IPS DF 6.9 (cell line): Measurements from ENCODE around the gene ERO1B.

Experiments used
- DNase-seq: peaks from one replicate; pipeline ENCODE4 v3.0.0-alpha.2; 2013; ENCODE audit warnings: low read depth, low spot score
- H3K27ac ChIP-seq: one replicate; pipeline ENCODE4 v1.5.1; 2013; ENCODE audit warnings: low read length, control low read depth
- H3K27me3 ChIP-seq: 2 replicates; pipeline ENCODE4 v1.6.1; 2013; ENCODE audit warnings: mild to moderate bottlenecking, low read length; ENCODE audit not compliant: control insufficient read depth, insufficient read depth
- H3K36me3 ChIP-seq: 2 replicates; pipeline ENCODE4 v1.6.1; 2013; ENCODE audit warnings: low read length; ENCODE audit not compliant: control insufficient read depth, insufficient read depth
- H3K4me1 ChIP-seq: 2 replicates; pipeline ENCODE4 v1.6.1; 2013; ENCODE audit warnings: low read length; ENCODE audit not compliant: control insufficient read depth, insufficient read depth
- H3K4me3 ChIP-seq: 2 replicates; pipeline ENCODE4 v1.5.1; 2013; ENCODE audit warnings: mild to moderate bottlenecking, low read length
- H3K9me3 ChIP-seq: 2 replicates; pipeline ENCODE4 v1.6.1; 2013; ENCODE audit warnings: low read length, inconsistent platforms; ENCODE audit not compliant: control insufficient read depth, insufficient read depth
- WGBS: extraction: QIAGEN DNeasy Blood & Tissue Kit; methylation state at CpG from one replicate; pipeline ENCODE4 v1.1.7; 2013; ENCODE audit warnings: mixed read lengths, missing lambda C conversion rate; ENCODE audit not compliant: insufficient read length, insufficient coverage; 5-methylcytosine and 5-hydroxymethylcytosine counted together

The ERO1B gene

GRCh38 chr1:236214761-236215160, 67.0 kb downstream of the ERO1B start:
- Histone ChIP-seq H3K27me3 (no peaks in the 10 kb centered on the region), H3K4me1 (no peaks in the 10 kb centered on the region), H3K9me3 (no peaks in the 10 kb centered on the region), H3K27ac (no peak overlapping the region), H3K36me3 (no peaks in the 10 kb centered on the region), H3K4me3 (no peak overlapping the region)
- DNase-seq: no peak
- 100% methylated on average over 1 of the region's 1 CpG for WGBS

GRCh38 chr1:236213534-236213933, 68.2 kb downstream of the ERO1B start:
- H3K27ac ChIP-seq: no peak overlapping the region
- H3K9me3 ChIP-seq: no peaks in the 10 kb centered on the region
- H3K36me3 ChIP-seq: no peaks in the 10 kb centered on the region
- no peaks in the 10 kb centered on the region for H3K4me1 ChIP-seq
- no peak for DNase-seq
- H3K4me3 ChIP-seq: no peak overlapping the region
- no CpG with 5 or more reads among the region's 3 CpGs for WGBS
- no peaks in the 10 kb centered on the region for H3K27me3 ChIP-seq

GRCh38 chr1:236211815-236212214, 69.9 kb downstream of the ERO1B start:
- no peak for DNase-seq

GRCh38 chr1:236209713-236210112, 72.0 kb downstream of the ERO1B start:
- no peaks in the 10 kb centered on the region for H3K9me3 ChIP-seq
- no peak overlapping the region for H3K27ac ChIP-seq
- no peaks in the 10 kb centered on the region for H3K36me3 ChIP-seq
- DNase-seq: no peak
- no peak overlapping the region for H3K4me3 ChIP-seq
- no peaks in the 10 kb centered on the region for H3K4me1 ChIP-seq
- H3K27me3 ChIP-seq: no peaks in the 10 kb centered on the region

More at GRCh38 chr1:236211815-236212214, 69.9 kb downstream of the ERO1B start:
- Histone ChIP-seq H3K36me3 (no peaks in the 10 kb centered on the region), H3K27me3 (no peaks in the 10 kb centered on the region), H3K4me1 (no peaks in the 10 kb centered on the region), H3K9me3 (no peaks in the 10 kb centered on the region), H3K4me3 (no peak overlapping the region), H3K27ac (no peak overlapping the region)
- WGBS: no CpG with 5 or more reads among the region's 5 CpGs

- no peak for DNase-seq
- no peak overlapping the region for H3K27ac ChIP-seq
- no peaks in the 10 kb centered on the region for H3K36me3 ChIP-seq
- no peak overlapping the region for H3K4me3 ChIP-seq
- no peaks in the 10 kb centered on the region for H3K4me1 ChIP-seq
- H3K9me3 ChIP-seq: no peaks in the 10 kb centered on the region
- WGBS: no CpG with 5 or more reads among the region's 2 CpGs
- H3K27me3 ChIP-seq: no peaks in the 10 kb centered on the region
Measured at GRCh38 chr1:236209185-236209584, 72.6 kb downstream of the ERO1B start.

- no peaks in the 10 kb centered on the region for H3K36me3 ChIP-seq
- no CpG with 5 or more reads among the region's 4 CpGs for WGBS
- H3K9me3 ChIP-seq: no peaks in the 10 kb centered on the region
- no peaks in the 10 kb centered on the region for H3K4me1 ChIP-seq
- no peak overlapping the region for H3K4me3 ChIP-seq
- H3K27ac ChIP-seq: no peak overlapping the region
- DNase-seq: no peak
- H3K27me3 ChIP-seq: no peaks in the 10 kb centered on the region
Measured at GRCh38 chr1:236207569-236207968, 74.2 kb downstream of the ERO1B start.

- Histone ChIP-seq H3K4me3 (no peak overlapping the region), H3K4me1 (no peaks in the 10 kb centered on the region), H3K9me3 (no peaks in the 10 kb centered on the region), H3K27ac (no peak overlapping the region), H3K36me3 (no peaks in the 10 kb centered on the region), H3K27me3 (no peaks in the 10 kb centered on the region)
- no CpG with 5 or more reads among the region's 5 CpGs for WGBS
- DNase-seq: no peak
Measured at GRCh38 chr1:236207121-236207520, 74.6 kb downstream of the ERO1B start.

GRCh38 chr1:236206548-236206947, 75.2 kb downstream of the ERO1B start:
- H3K4me3 ChIP-seq: no peak overlapping the region
- H3K9me3 ChIP-seq: no peaks in the 10 kb centered on the region
- DNase-seq: peak; percentile 27
- no peaks in the 10 kb centered on the region for H3K4me1 ChIP-seq
- H3K27ac ChIP-seq: no peak overlapping the region
- no CpG with 5 or more reads among the region's 4 CpGs for WGBS
- no peaks in the 10 kb centered on the region for H3K27me3 ChIP-seq
- H3K36me3 ChIP-seq: no peaks in the 10 kb centered on the region

GRCh38 chr1:236204656-236205055, 77.1 kb downstream of the ERO1B start:
- Histone ChIP-seq H3K4me3 (no peak overlapping the region), H3K27ac (no peak overlapping the region), H3K36me3 (no peaks in the 10 kb centered on the region), H3K4me1 (no peaks in the 10 kb centered on the region), H3K27me3 (no peaks in the 10 kb centered on the region), H3K9me3 (no peaks in the 10 kb centered on the region)
- WGBS: no CpG with 5 or more reads among the region's 3 CpGs
- DNase-seq: no peak

- Histone ChIP-seq H3K4me3 (no peak overlapping the region), H3K27me3 (no peaks in the 10 kb centered on the region), H3K36me3 (no peaks in the 10 kb centered on the region), H3K4me1 (no peaks in the 10 kb centered on the region), H3K9me3 (no peaks in the 10 kb centered on the region), H3K27ac (no peak overlapping the region)
- no peak for DNase-seq
- WGBS: no CpG with 5 or more reads among the region's 1 CpG
Measured at GRCh38 chr1:236204039-236204438, 77.7 kb downstream of the ERO1B start.

- no peaks in the 10 kb centered on the region for H3K27me3 ChIP-seq
- no CpG with 5 or more reads among the region's 1 CpG for WGBS
- no peaks in the 10 kb centered on the region for H3K4me1 ChIP-seq
- H3K36me3 ChIP-seq: no peaks in the 10 kb centered on the region
- H3K9me3 ChIP-seq: no peaks in the 10 kb centered on the region
- no peak overlapping the region for H3K4me3 ChIP-seq
- H3K27ac ChIP-seq: no peak overlapping the region
- DNase-seq: no peak
Measured at GRCh38 chr1:236201786-236202185, 80.0 kb downstream of the ERO1B start.
